Right renal pelvis (tissue), 4 donors: ENCODE results near the gene TEX22. TPM values are rescaled to one million over a fixed set of nuclear protein-coding genes. Genes with fewer than 3 reads are reported as not detected.

Experiments
- DNase-seq, 4 donors: peaks; one replicate each; pipeline ENCODE4 v3.0.0-alpha.2; 2013; ENCODE audit warnings: low read depth in 4 of 4, low spot score in 3 of 4, missing footprints in 1 of 4
- polyA plus RNA-seq, 4 donors: library from polyadenylated mRNA; unstranded; fragments of 120-200 nt; gene quantifications; one replicate each; pipeline ENCODE4 v1.2.1, GENCODE V29; 2013; ENCODE audit not compliant: insufficient read length in 4 of 4

Gene TEX22
- polyA plus RNA-seq, 4 donors = 1.0 to 2.4 (median 1.9) TPM

GRCh38 chr14:105436891-105437722 lies 38.8 kb downstream of the TEX22 start:
- DNase-seq = no peak

GRCh38 chr14:105437723-105438500 lies 39.6 kb downstream of the TEX22 start:
- no peak for DNase-seq

GRCh38 chr14:105439179-105439578 lies 40.8 kb downstream of the TEX22 start:
- no peak for DNase-seq

- DNase-seq = no peak
These were observed 41.6 kb downstream of the TEX22 start for GRCh38 chr14:105439710-105440553.

DNA sequence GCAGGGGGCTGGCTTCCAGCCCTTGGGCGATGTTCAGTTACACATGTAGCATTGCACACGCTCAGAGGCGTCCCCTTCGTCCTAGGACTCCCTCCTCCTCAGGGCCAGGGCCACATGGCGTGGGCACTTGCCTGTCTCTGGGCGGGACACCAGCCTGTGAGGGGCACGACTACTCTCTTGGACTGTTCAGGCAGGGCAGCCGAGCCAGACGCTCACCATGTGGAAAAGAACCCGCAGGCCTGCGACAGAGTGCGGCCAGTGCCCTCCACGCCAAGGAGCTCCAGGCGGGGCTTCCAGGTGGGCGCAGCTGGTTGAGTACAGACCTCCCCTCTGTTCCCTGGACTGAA lies 42.2 kb downstream of the TEX22 start:
- DNase-seq = no peak

- DNase-seq = no peak
These were observed 42.7 kb downstream of the TEX22 start for GRCh38 chr14:105440992-105441391.

DNA sequence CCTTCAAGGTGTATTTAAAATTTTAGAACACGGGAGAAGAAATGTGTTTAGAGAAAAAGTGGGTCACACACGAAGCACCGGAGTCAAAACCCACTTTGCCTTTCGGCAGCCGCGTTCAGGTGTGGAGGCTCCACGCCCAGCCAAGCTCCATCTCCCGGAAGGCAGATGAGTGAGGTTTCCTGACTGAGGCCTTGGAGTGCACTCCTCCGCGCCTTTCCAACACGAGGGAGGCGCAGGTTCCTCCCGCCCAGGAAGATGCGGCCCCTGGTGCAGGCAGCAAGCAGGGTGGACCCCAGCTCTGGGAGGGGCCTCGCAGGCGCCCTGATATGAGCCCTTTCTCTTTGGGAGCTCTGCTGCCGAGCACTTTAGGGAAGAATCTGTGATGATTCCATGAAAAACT lies 43.8 kb downstream of the TEX22 start:
- DNase-seq = no peak

DNA sequence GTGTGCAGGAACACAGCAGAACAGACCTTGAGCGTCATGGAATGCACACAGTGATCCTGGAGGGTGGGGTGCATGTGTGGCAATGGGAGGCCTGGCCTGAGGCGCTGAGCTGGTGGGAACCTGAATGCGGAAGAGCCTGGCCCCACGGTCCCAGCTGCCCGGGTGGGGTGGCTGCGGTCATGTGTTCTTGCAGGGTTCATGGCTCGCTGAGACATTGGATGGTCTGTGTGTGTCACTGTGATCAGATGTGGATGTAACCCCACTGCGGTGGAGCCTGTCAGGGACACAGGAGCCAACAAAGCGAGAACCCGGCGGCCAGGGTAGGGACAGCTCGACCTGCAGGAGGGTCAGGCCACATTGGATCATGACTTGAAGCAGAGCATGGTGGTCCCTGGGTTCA lies 44.5 kb downstream of the TEX22 start:
- no peak for DNase-seq

DNA sequence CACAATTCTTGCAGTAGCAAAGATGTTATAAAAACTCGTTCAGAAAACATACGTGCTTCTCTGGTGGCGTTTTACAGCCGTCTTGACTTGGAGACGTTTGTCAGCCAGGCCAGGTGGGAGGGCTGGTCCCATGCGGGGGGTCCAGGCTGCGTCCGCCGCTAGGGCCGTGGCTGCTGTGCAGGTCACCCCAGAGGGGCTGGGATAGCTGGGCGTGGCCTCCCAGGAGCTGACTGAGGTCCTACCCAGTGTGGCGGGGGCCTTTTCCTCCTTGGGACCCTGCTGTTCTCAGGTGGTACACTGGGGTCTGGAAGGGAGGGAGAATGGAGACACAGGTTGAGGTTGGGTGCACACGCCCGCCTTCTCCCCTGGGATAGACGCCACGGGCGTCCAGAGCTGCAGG lies 46.5 kb downstream of the TEX22 start:
- no peak for DNase-seq

DNA sequence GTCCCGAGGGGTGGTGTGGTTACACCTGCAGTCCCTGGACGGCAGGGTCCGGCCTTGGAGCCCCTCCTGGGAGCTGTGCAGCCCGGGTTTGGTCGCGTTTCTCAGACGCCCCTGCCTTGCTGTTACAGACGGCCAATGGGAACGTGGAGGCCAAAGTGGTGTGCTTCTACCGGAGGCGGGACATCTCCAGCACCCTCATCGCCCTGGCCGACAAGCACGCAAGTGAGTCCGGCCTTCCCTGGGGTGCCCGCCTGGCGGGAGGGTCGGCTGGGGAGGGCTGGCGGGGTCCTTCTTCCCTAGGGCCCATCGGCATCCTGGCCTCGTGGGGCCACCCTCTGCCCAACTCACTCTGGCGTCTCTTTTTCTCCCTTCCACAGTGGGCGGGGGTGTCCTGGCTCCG lies 47.0 kb downstream of the TEX22 start:
- DNase-seq = no peak

- no peak for DNase-seq
These were observed 47.8 kb downstream of the TEX22 start for GRCh38 chr14:105445901-105446845.

DNA sequence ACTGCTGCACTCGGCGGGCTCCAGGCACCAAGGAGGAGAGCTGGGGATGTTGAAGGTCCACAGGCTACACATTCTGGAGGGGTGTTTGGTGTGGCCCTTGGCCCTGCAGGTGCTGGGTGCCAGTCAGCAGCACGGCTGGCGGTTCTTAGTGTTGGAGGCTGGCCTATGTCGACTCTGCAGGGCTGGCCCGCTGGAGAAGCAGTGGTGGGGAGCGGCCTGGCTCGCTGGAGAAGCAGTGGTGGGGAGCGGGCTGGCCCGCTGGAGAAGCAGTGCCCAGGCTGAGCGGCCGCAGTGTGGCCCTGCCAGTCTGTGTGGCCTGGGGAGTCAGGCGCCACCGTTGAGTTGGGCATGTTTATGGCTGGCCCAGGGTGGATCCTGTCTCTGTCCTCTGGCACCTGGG lies 48.6 kb downstream of the TEX22 start:
- no peak for DNase-seq

DNA sequence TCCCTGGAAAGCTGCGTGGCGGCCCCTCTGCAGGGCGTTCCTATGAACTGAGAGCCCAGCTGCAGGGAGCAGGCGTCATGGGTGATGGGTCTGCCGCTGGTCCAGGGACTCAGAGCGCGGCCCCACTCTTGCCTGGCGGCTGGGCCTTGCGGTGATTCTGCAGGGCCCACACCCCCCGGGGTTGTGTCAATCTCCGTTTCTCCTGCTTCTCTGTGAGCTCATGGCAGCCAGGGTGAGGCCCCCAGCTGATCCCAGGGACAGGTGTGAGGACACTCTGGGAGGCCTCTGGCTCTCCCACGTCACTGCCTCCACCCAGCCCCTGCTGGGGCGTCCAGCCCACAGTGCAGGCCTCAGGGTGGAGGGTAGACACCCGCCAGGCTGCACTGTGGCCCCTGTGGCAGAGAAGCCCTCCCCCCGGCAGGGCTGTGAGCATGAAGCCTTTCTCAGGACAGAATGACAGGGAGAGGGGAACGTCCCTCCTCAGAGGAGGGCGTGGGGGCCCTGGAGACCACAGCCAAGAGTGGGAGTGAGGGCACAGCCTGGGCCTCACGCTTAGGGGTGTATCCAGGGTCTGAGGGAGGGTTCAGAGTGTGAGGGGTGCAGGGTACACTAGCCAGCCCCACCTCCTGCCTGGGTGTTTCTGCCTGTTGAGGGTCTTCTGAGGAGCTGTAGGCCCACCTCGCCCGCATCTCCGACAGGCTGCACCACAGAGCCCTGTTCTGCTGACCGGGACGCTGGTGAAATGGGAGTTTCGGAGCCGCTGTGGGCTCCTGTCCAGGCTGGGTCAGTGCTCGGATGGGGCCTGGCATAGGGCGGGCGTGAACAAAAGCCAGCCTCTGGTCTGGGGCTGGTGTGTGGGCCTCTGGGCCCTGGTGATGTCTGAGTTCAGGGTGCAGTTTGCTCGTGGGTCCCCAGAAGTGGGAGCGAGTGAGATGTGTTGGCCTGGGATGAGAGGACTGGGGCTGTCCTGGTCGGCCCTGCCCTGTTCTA lies 49.6 kb downstream of the TEX22 start:
- no peak for DNase-seq

DNA sequence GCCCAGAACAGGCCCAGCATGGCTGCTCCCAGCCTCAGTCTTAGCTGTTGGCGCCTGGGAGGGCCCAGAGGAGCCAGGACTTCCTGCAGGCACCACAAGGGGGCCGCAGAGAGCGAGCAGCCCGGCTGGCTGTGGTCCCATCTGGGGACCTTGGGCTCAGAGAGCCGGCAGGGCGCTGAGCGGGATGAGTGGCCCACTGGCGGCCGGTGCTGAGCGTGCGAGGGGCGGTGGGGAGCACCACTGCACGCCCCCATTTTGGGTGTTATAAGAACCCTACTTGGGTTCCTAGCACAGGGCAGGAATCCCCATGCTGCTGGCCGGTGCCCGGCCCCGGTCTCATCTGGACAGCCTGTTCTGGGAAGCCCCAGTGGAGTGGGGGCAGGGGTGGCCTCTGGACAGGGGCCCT lies 50.4 kb downstream of the TEX22 start:
- no peak for DNase-seq

GRCh38 chr14:105449276-105450122 lies 51.2 kb downstream of the TEX22 start:
- DNase-seq = no peak

GRCh38 chr14:105450123-105450505 lies 51.8 kb downstream of the TEX22 start:
- no peak for DNase-seq

- no peak for DNase-seq
These were observed 52.8 kb downstream of the TEX22 start for GRCh38 chr14:105450864-105451720.
